Neutrophil (primary cell): ENCODE results near the gene TWIST2.

Experiments
- H3K27ac ChIP-seq: fragments of 200-600 bp; sonication (generic); 2 replicates; pipeline ENCODE4 v1.5.1; 2016; ENCODE audit warnings: mild to moderate bottlenecking, moderate library complexity
- H3K27me3 ChIP-seq: fragments of 200-600 bp; sonication (generic); 2 replicates; pipeline ENCODE4 v1.6.0; 2016; ENCODE audit warnings: mild to moderate bottlenecking
- H3K36me3 ChIP-seq: fragments of 200-600 bp; sonication (generic); 2 replicates; pipeline ENCODE4 v1.5.1; 2017
- H3K4me1 ChIP-seq, 2 experiments: fragments of 200-600 bp in 1 of 2; sonication (generic) in 1 of 2; 1 replicate in 1 of 2; 2 replicates in 1 of 2; pipeline versions ENCODE4 v1.5.1 to v1.6.1; 2013 to 2016; ENCODE audit warnings: low read depth in 1 of 2, low read length in 1 of 2, mild to moderate bottlenecking in 1 of 2, moderate library complexity in 1 of 2; ENCODE audit not compliant: control insufficient read depth in 1 of 2, insufficient read depth in 1 of 2
- H3K4me3 ChIP-seq, 2 experiments: fragments of 200-600 bp in 1 of 2; sonication (generic) in 1 of 2; 1 replicate in 1 of 2; 2 replicates in 1 of 2; pipeline ENCODE4 v1.5.1; 2013 to 2016; ENCODE audit warnings: low read depth in 1 of 2, low read length in 1 of 2, mild to moderate bottlenecking in 1 of 2, moderate library complexity in 1 of 2
- H3K9me3 ChIP-seq: fragments of 200-600 bp; sonication (generic); 2 replicates; pipeline ENCODE4 v1.5.1; 2016
- CTCF ChIP-seq: fragments of 200-600 bp; sonication (generic); IDR thresholded peaks from 2 replicates; pipeline ENCODE4 v1.5.1; 2016; ENCODE audit warnings: antibody characterized with exemption

TWIST2 gene

GRCh38 chr2:238865744-238866355 is 18.0 kb downstream of the TWIST2 start:
- no peaks in the 10 kb centered on the region for H3K4me1 ChIP-seq
- no peaks in the 10 kb centered on the region for H3K9me3 ChIP-seq
- TF ChIP-seq CTCF: no peak
- peaks cover 56% of the 10 kb centered on the region for H3K27me3 ChIP-seq
- no peaks in the 10 kb centered on the region for H3K36me3 ChIP-seq
- H3K27ac ChIP-seq: no peak overlapping the region
- H3K4me3 ChIP-seq: no peak overlapping the region

GRCh38 chr2:238866656-238867277 is 18.9 kb downstream of the TWIST2 start:
- Histone ChIP-seq H3K27ac (no peak overlapping the region), H3K36me3 (no peaks in the 10 kb centered on the region), H3K4me3 (no peak overlapping the region), H3K9me3 (no peaks in the 10 kb centered on the region), H3K4me1 (no peaks in the 10 kb centered on the region), H3K27me3 (peaks cover 49% of the 10 kb centered on the region)
- no peak for TF ChIP-seq CTCF

GRCh38 chr2:238868067-238868524 is 20.2 kb downstream of the TWIST2 start:
- H3K36me3 ChIP-seq: no peaks in the 10 kb centered on the region
- H3K27me3 ChIP-seq: peaks cover 41% of the 10 kb centered on the region
- no peak overlapping the region for H3K27ac ChIP-seq
- no peaks in the 10 kb centered on the region for H3K4me1 ChIP-seq
- no peaks in the 10 kb centered on the region for H3K9me3 ChIP-seq
- no peak for TF ChIP-seq CTCF
- no peak overlapping the region for H3K4me3 ChIP-seq

- no peak overlapping the region for H3K27ac ChIP-seq
- no peaks in the 10 kb centered on the region for H3K9me3 ChIP-seq
- H3K4me1 ChIP-seq: no peaks in the 10 kb centered on the region
Measured at GRCh38 chr2:238868616-238869292, 20.9 kb downstream of the TWIST2 start.

More at GRCh38 chr2:238868616-238869292, 20.9 kb downstream of the TWIST2 start:
- H3K36me3 ChIP-seq: no peaks in the 10 kb centered on the region
- TF ChIP-seq CTCF: no peak
- no peak overlapping the region for H3K4me3 ChIP-seq
- peaks cover 35% of the 10 kb centered on the region for H3K27me3 ChIP-seq
